ENCODE data around the gene GALNT9. TPM values are rescaled to one million over a fixed set of nuclear protein-coding genes. Genes with fewer than 3 reads are reported as not detected.
"Not testable (repeated sequence)": the region's sequence is repeated elsewhere in the genome, so short reads cannot be mapped to it uniquely, and the experiment has no call there.

GALNT9 gene
- polyA plus RNA-seq, 1 of the 3 experiments (the other 2 are of a cell fraction): not detected

- 24% methylated on average over 29 of the region's 32 CpGs for WGBS (ENCODE audit: low lambda C conversion rate)
- TF ChIP-seq FOSL2 (IDR thresholded peaks at IDR 0.05; ENCODE audit: borderline replicate concordance, low read depth): no peak
- TF ChIP-seq MAX (IDR thresholded peaks at IDR 0.05; ENCODE audit: low read depth): peak; percentile 30; the same call in 1 of the 2 replicates
- POLR2A ChIA-PET: no interaction called here
These were observed 133.1 kb downstream of the GALNT9 start for GRCh38 chr12:132196038-132196872.

GRCh38 chr12:132195242-132195641 is 134.1 kb downstream of the GALNT9 start:
- 6% methylated on average over 10 of the region's 12 CpGs for WGBS (ENCODE audit: low lambda C conversion rate)
- CTCF ChIA-PET: interaction anchor here (0.9 to 1.4 kb wide), 3 partner anchors 24 to 220 kb away, joined by 3 to 7 read pairs (median 5); no protein-coding TSS in a partner anchor
- POLR2A ChIA-PET: not testable (repeated sequence)

More at GRCh38 chr12:132196038-132196872, 133.1 kb downstream of the GALNT9 start:
- Histone ChIP-seq H3K4me3 (ENCODE audit: low read depth in 2 of 2, low read length in 1 of 2) (no peak overlapping the region), H3K79me2 (ENCODE audit: insufficient read depth) (no peaks in the 10 kb centered on the region), H3F3A (replicated peaks; ENCODE audit: insufficient read depth) (no peaks in the 10 kb centered on the region), H3K27ac (ENCODE audit: low read depth in 2 of 2, low read length in 1 of 2) (no peak overlapping the region), H3K27me3 (ENCODE audit: insufficient read depth) (peaks cover 98% of the 10 kb centered on the region), H3K9ac (no peak overlapping the region), H4K20me1 (ENCODE audit: insufficient read depth) (no peaks in the 10 kb centered on the region), H3K36me3 (replicated peaks in 1 of 2; ENCODE audit: control insufficient read depth in 1 of 2, insufficient read depth in 2 of 2, low read length in 1 of 2) (no peaks in the 10 kb centered on the region), H3K9me2 (no peaks in the 10 kb centered on the region), H3K4me2 (peak overlapping the region; percentile 33; the same call in 1 of the 2 replicates), H3K9me3 (no peaks in the 10 kb centered on the region), H2AFZ (ENCODE audit: low read depth) (no peak overlapping the region), H3K4me1 (ENCODE audit: control insufficient read depth in 1 of 2, insufficient read depth in 2 of 2, low read depth in 1 of 2, low read length in 1 of 2) (peaks cover 0 to 3% of the 10 kb centered on the region in 2 experiments; a peak in 1 of 4 replicates)
- CTCF ChIA-PET: interaction anchor here (0.7 to 1.4 kb wide), 6 partner anchors 11 to 219 kb away, joined by 3 to 7 read pairs (median 4); no protein-coding TSS in a partner anchor
- no peak for DNase-seq

GRCh38 chr12:132194556-132194955 is 134.8 kb downstream of the GALNT9 start:
- H3K27me3 ChIP-seq (ENCODE audit: insufficient read depth): peaks cover 99% of the 10 kb centered on the region
- H3K4me1 ChIP-seq (ENCODE audit: control insufficient read depth in 1 of 2, insufficient read depth in 2 of 2, low read depth in 1 of 2, low read length in 1 of 2): peaks cover 0 to 3% of the 10 kb centered on the region in 2 experiments; a peak in 1 of 4 replicates
- no peaks in the 10 kb centered on the region for H4K20me1 ChIP-seq (ENCODE audit: insufficient read depth)
- no peaks in the 10 kb centered on the region for H3K9me2 ChIP-seq
- H3K9me3 ChIP-seq: no peaks in the 10 kb centered on the region
- H3K9ac ChIP-seq: no peak overlapping the region
- no peak overlapping the region for H2AFZ ChIP-seq (ENCODE audit: low read depth)
- CTCF ChIA-PET: no interaction called here
- no peaks in the 10 kb centered on the region for H3K36me3 ChIP-seq (replicated peaks in 1 of 2; ENCODE audit: control insufficient read depth in 1 of 2, insufficient read depth in 2 of 2, low read length in 1 of 2)
- POLR2A ChIA-PET: no interaction called here
- H3K79me2 ChIP-seq (ENCODE audit: insufficient read depth): no peaks in the 10 kb centered on the region
- H3K4me2 ChIP-seq: no peak overlapping the region
- no peak overlapping the region for H3K4me3 ChIP-seq (ENCODE audit: low read depth in 2 of 2, low read length in 1 of 2)
- 14% methylated on average over 4 of the region's 8 CpGs for WGBS (ENCODE audit: low lambda C conversion rate)
- no peaks in the 10 kb centered on the region for H3F3A ChIP-seq (replicated peaks; ENCODE audit: insufficient read depth)
- DNase-seq: no peak
- TF ChIP-seq SMC3 (IDR thresholded peaks at IDR 0.05; ENCODE audit: low read depth, low read length) (no peak), GATA2 (CRISPR knock-in tag; IDR thresholded peaks at IDR 0.05) (no peak), RFX5 (IDR thresholded peaks at IDR 0.05; ENCODE audit: low read length) (no peak), EZH2phosphoT487 (IDR thresholded peaks at IDR 0.05; ENCODE audit: borderline replicate concordance, low read depth) (no peak), PBX3 (IDR thresholded peaks at IDR 0.05) (no peak), TCF12 (IDR thresholded peaks at IDR 0.05) (no peak), MAX (IDR thresholded peaks at IDR 0.05; ENCODE audit: low read depth) (no peak), IRF3 (IDR thresholded peaks at IDR 0.05; ENCODE audit: low read depth, low read length) (no peak), RCOR1 (IDR thresholded peaks at IDR 0.05; ENCODE audit: low read length) (no peak), CTCF (IDR thresholded peaks at IDR 0.05) (no peak), FOSL2 (IDR thresholded peaks at IDR 0.05; ENCODE audit: borderline replicate concordance, low read depth) (no peak), YY1 (IDR thresholded peaks at IDR 0.05; ENCODE audit: low read depth) (no peak), POLR2AphosphoS5 (IDR thresholded peaks at IDR 0.05; ENCODE audit: low read depth, low read length) (no peak)
- H3K27ac ChIP-seq (ENCODE audit: low read depth in 2 of 2, low read length in 1 of 2): no peak overlapping the region

More at GRCh38 chr12:132195242-132195641, 134.1 kb downstream of the GALNT9 start:
- peaks cover 99% of the 10 kb centered on the region for H3K27me3 ChIP-seq (ENCODE audit: insufficient read depth)
- H3K9me2 ChIP-seq; H3K9ac ChIP-seq; H3K9me3 ChIP-seq; H3K36me3 ChIP-seq (replicated peaks in 1 of 2; ENCODE audit: control insufficient read depth in 1 of 2, insufficient read depth in 2 of 2, low read length in 1 of 2); DNase-seq; H3K4me2 ChIP-seq; H3K4me3 ChIP-seq (ENCODE audit: low read depth in 2 of 2, low read length in 1 of 2); H3K4me1 ChIP-seq (ENCODE audit: control insufficient read depth in 1 of 2, insufficient read depth in 2 of 2, low read depth in 1 of 2, low read length in 1 of 2); H3K79me2 ChIP-seq (ENCODE audit: insufficient read depth); H3K27ac ChIP-seq (ENCODE audit: low read depth in 2 of 2, low read length in 1 of 2); H2AFZ ChIP-seq (ENCODE audit: low read depth); H3F3A ChIP-seq (replicated peaks; ENCODE audit: insufficient read depth); H4K20me1 ChIP-seq (ENCODE audit: insufficient read depth): not testable (repeated sequence)

Data from SK-N-SH (cell line).